ENCODE measurements around the gene EFNA2.
A peak's percentile ranks its signal among the peaks of the same experiment; 100 is the strongest.
"Not testable (repeated sequence)": the region's sequence is repeated elsewhere in the genome, so short reads cannot be mapped to it uniquely, and the experiment has no call there.

The EFNA2 gene

GRCh38 chr19:1295169-1296012, 9.7 kb downstream of the EFNA2 start:
- Histone ChIP-seq H3K27me3 (peaks cover 42% of the 10 kb centered on the region), H3K9me3 (no peaks in the 10 kb centered on the region), H3K9ac (no peak overlapping the region), H3K4me3 (no peak overlapping the region), H3K4me1 (peaks cover 63% of the 10 kb centered on the region), H3K36me3 (peaks cover 4% of the 10 kb centered on the region; the same call in 1 of the 2 replicates), H4K20me1 (peaks cover 56% of the 10 kb centered on the region), H3K27ac (no peak overlapping the region), H3K4me2 (peak overlapping the region; percentile 92)
- no peak for TF ChIP-seq Cebpa-rat (IDR thresholded peaks at IDR 0.05)

GRCh38 chr19:1296078-1296477, 10.4 kb downstream of the EFNA2 start:
- peaks cover 35% of the 10 kb centered on the region for H3K27me3 ChIP-seq
- H3K4me2 ChIP-seq: peak overlapping the region; percentile 69
- H3K36me3 ChIP-seq: peaks cover 4% of the 10 kb centered on the region; the same call in 1 of the 2 replicates
- TF ChIP-seq Cebpa-rat (IDR thresholded peaks at IDR 0.05): no peak
- peaks cover 56% of the 10 kb centered on the region for H3K4me1 ChIP-seq
- no peak overlapping the region; the same call in 1 of the 2 replicates for H3K4me3 ChIP-seq
- H3K9ac ChIP-seq: no peak overlapping the region
- H3K9me3 ChIP-seq: no peaks in the 10 kb centered on the region
- no peak overlapping the region for H3K27ac ChIP-seq
- peaks cover 49% of the 10 kb centered on the region for H4K20me1 ChIP-seq

GRCh38 chr19:1296575-1297271, 11.1 kb downstream of the EFNA2 start:
- TF ChIP-seq Cebpa-rat (IDR thresholded peaks at IDR 0.05): no peak
- H3K4me3 ChIP-seq: no peak overlapping the region; the same call in 1 of the 2 replicates
- peaks cover 29% of the 10 kb centered on the region for H3K27me3 ChIP-seq
- no peaks in the 10 kb centered on the region for H3K9me3 ChIP-seq
- H4K20me1 ChIP-seq: peaks cover 42% of the 10 kb centered on the region
- H3K36me3 ChIP-seq: peaks cover 4% of the 10 kb centered on the region; the same call in 1 of the 2 replicates
- peaks cover 50% of the 10 kb centered on the region for H3K4me1 ChIP-seq
- H3K27ac ChIP-seq: no peak overlapping the region
- H3K4me2 ChIP-seq: peak overlapping the region; percentile 69
- no peak overlapping the region for H3K9ac ChIP-seq

GRCh38 chr19:1298235-1298634, 12.6 kb downstream of the EFNA2 start:
- no peak overlapping the region for H3K27ac ChIP-seq
- peaks cover 4% of the 10 kb centered on the region; the same call in 1 of the 2 replicates for H3K36me3 ChIP-seq
- peaks cover 35% of the 10 kb centered on the region for H3K4me1 ChIP-seq
- H3K27me3 ChIP-seq: peaks cover 14% of the 10 kb centered on the region; the same call in 1 of the 2 replicates
- no peak overlapping the region for H3K9ac ChIP-seq
- H3K4me2 ChIP-seq: no peak overlapping the region
- H3K9me3 ChIP-seq: no peaks in the 10 kb centered on the region
- peaks cover 27% of the 10 kb centered on the region for H4K20me1 ChIP-seq
- no peak for TF ChIP-seq Cebpa-rat (IDR thresholded peaks at IDR 0.05)
- no peak overlapping the region for H3K4me3 ChIP-seq

- TF ChIP-seq Cebpa-rat (IDR thresholded peaks at IDR 0.05): no peak
- Histone ChIP-seq H3K36me3 (peaks cover 4% of the 10 kb centered on the region; the same call in 1 of the 2 replicates), H3K9ac (no peak overlapping the region), H3K4me2 (no peak overlapping the region), H3K27ac (no peak overlapping the region), H3K4me3 (no peak overlapping the region), H3K4me1 (peaks cover 19% of the 10 kb centered on the region), H3K27me3 (peaks cover 2% of the 10 kb centered on the region; the same call in 1 of the 2 replicates), H3K9me3 (no peaks in the 10 kb centered on the region), H4K20me1 (peaks cover 12% of the 10 kb centered on the region; the same call in 1 of the 2 replicates)
These were observed 14.1 kb downstream of the EFNA2 start for GRCh38 chr19:1299801-1300200.

GRCh38 chr19:1300744-1301490, 15.2 kb downstream of the EFNA2 start:
- no peak overlapping the region for H3K9ac ChIP-seq
- no peak for TF ChIP-seq Cebpa-rat (IDR thresholded peaks at IDR 0.05)
- peaks cover 4% of the 10 kb centered on the region; the same call in 1 of the 2 replicates for H3K36me3 ChIP-seq
- H3K4me2 ChIP-seq: no peak overlapping the region
- 0 out of 2 replicates have a peak, but pooled peaks cover 4% of the 10 kb centered on the region for H4K20me1 ChIP-seq
- no peak overlapping the region for H3K4me3 ChIP-seq
- H3K27ac ChIP-seq: no peak overlapping the region
- H3K4me1 ChIP-seq: peaks cover 18% of the 10 kb centered on the region
- H3K9me3 ChIP-seq: no peaks in the 10 kb centered on the region
- no peaks in the 10 kb centered on the region for H3K27me3 ChIP-seq

GRCh38 chr19:1302533-1303239, 17.0 kb downstream of the EFNA2 start:
- no peak for TF ChIP-seq Cebpa-rat (IDR thresholded peaks at IDR 0.05)
- H3K4me3 ChIP-seq: no peak overlapping the region
- no peaks in the 10 kb centered on the region for H4K20me1 ChIP-seq
- no peaks in the 10 kb centered on the region for H3K9me3 ChIP-seq
- H3K4me2 ChIP-seq: no peak overlapping the region
- H3K27ac ChIP-seq: no peak overlapping the region
- peaks cover 9% of the 10 kb centered on the region; the same call in 1 of the 2 replicates for H3K4me1 ChIP-seq
- peaks cover 4% of the 10 kb centered on the region; the same call in 1 of the 2 replicates for H3K36me3 ChIP-seq
- no peak overlapping the region for H3K9ac ChIP-seq
- H3K27me3 ChIP-seq: no peaks in the 10 kb centered on the region

- Histone ChIP-seq H3K4me1 (peaks cover 20% of the 10 kb centered on the region), H3K9me3 (no peaks in the 10 kb centered on the region), H3K36me3 (no peaks in the 10 kb centered on the region; the same call in 1 of the 2 replicates), H3K4me3 (no peak overlapping the region), H4K20me1 (no peaks in the 10 kb centered on the region), H3K9ac (no peak overlapping the region), H3K4me2 (no peak overlapping the region), H3K27me3 (no peaks in the 10 kb centered on the region), H3K27ac (no peak overlapping the region)
- TF ChIP-seq Cebpa-rat (IDR thresholded peaks at IDR 0.05): no peak
These were observed 18.7 kb downstream of the EFNA2 start for GRCh38 chr19:1304197-1304924.

- H3K9me3 ChIP-seq, H3K27ac ChIP-seq, H4K20me1 ChIP-seq, H3K36me3 ChIP-seq, H3K9ac ChIP-seq, H3K4me3 ChIP-seq, H3K27me3 ChIP-seq: not testable (repeated sequence)
- Histone ChIP-seq H3K4me1 (peaks cover 28% of the 10 kb centered on the region), H3K4me2 (0 out of 2 replicates have a peak overlapping the region, but pooled peaks have one; percentile 17)
These were observed 19.7 kb downstream of the EFNA2 start for GRCh38 chr19:1305354-1305753.

Measured in BLaER1 (cell line).